Measurements from ENCODE around the gene LCK. TPM values are rescaled to one million over a fixed set of nuclear protein-coding genes. Genes with fewer than 3 reads are reported as not detected.
A peak's percentile ranks its signal among the peaks of the same experiment; 100 is the strongest.

LCK gene
- total and polyA plus RNA-seq, 9 of the 15 experiments (the other 6 are each of a cell fraction or from before 2014, with no cell fraction given) = 0.04 to 0.47 (median 0.13) TPM; not detected in 6

DNA sequence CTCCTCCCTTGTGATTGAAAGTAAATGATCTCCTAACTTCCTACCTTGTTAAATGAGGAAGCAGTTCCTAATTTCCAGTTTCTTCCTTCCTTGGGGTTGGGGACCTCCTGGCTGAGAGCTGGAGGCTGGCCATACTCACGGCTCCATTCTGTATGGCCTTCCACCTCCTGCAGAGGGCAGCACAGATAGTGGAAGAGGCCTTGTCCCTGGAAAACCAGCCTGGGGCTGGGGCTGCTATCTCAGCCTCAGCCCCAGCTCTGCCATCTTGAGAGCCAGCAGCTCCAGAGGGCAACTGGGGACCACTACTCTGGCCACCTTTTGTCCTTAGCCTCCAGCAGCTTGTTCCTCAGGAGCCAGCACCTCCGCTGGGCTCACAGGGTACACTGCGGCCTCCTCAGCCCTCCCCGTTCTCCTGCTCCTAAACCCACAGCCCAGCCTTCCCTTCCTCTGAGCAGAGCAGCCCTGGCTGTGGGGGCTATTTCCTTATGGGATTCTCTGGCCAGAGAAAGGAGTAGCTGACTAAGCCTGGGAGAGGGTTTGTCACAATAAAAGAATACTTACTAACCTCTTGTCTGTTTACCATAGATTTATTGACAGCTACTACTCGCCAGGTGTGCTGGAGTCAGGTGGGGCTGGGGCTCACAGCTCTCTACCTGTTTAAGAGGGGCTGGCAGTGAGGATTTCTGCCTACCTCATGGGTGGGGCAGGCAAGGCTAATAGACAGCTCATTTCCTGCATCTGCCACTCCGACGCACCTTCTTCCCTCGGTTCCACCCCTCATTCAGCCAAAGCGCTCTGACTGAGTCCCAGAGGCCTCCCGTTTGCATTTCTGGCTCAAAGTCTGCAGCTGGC is 35.2 kb upstream of the LCK start:
- CTCF ChIA-PET (ENCODE audit: low intra/inter-chr PET ratio) = interaction anchor here (0.6 to 2.5 kb wide), 7 partner anchors 30 to 198 kb away, joined by 3 to 12 read pairs (median 5); no protein-coding TSS in a partner anchor
- ATAC-seq = peak; percentile 96
- intact Hi-C loops (cut with micrococcal nuclease) = loop anchor here (1.0 to 2.0 kb wide), 2 partner anchors 101 to 198 kb away; no protein-coding TSS in a partner anchor
- Histone ChIP-seq H3K27ac (ENCODE audit: extremely low read depth, low read depth, low read length) (no peak overlapping the region), H3K36me3 (ENCODE audit: control insufficient read depth, insufficient read depth, low read length) (peaks cover 43% of the 10 kb centered on the region; the same call in 2 of the 3 replicates), H3K27me3 (ENCODE audit: control insufficient read depth in 2 of 2, insufficient read depth in 2 of 2, low read length in 2 of 2) (no peaks in the 10 kb centered on the region), H3K79me2 (ENCODE audit: control insufficient read depth, insufficient read depth, low read length) (peaks cover 3% of the 10 kb centered on the region; the same call in 1 of the 3 replicates), H3K4me2 (ENCODE audit: insufficient read depth, low read length) (no peak overlapping the region), H3K9me1 (ENCODE audit: control insufficient read depth, insufficient read depth, low read length) (no peaks in the 10 kb centered on the region), H4K20me1 (replicated peaks; ENCODE audit: control insufficient read depth, insufficient read depth, low read length) (no peaks in the 10 kb centered on the region), H3K9me3 (replicated peaks; ENCODE audit: control insufficient read depth, insufficient read depth, low read depth, low read length) (no peaks in the 10 kb centered on the region), H3K4me3 (no peak overlapping the region), H3K9ac (ENCODE audit: insufficient read depth in 1 of 2, low read depth in 2 of 2, low read length in 2 of 2) (peak overlapping the region in 1 of 2 experiments; percentile 72; a peak in 2 of 4 replicates), H3K4me1 (replicated peaks in 1 of 2; ENCODE audit: control insufficient read depth in 2 of 2, insufficient read depth in 2 of 2, low read length in 2 of 2) (peaks cover 4 to 10% of the 10 kb centered on the region in 2 experiments; a peak in 4 of 5 replicates), H2AFZ (ENCODE audit: low read depth, low read length) (no peak overlapping the region)
- 75% methylated on average over 10 of the region's 10 CpGs for WGBS (ENCODE audit: insufficient coverage, low coverage, missing lambda C conversion rate)
- BruUV-seq (replicated peaks) = no TSS peak
- POLR2A ChIA-PET = interaction anchor here (0.5 to 2.6 kb wide), 23 partner anchors 8 to 178 kb away, joined by 3 to 17 read pairs (median 5); partner anchors contain the start of genes BSDC1, CCDC28B, FAM167B and IQCC
- peak; percentile 72 to 87 (median 79) for DNase-seq (ENCODE audit: extremely low read depth in 1 of 4, low spot score in 3 of 4)
- peak; percentile 94 for FAIRE-seq
- in situ Hi-C loops (cut with MboI) = no loop called here
- TF ChIP-seq, protein P1, sequence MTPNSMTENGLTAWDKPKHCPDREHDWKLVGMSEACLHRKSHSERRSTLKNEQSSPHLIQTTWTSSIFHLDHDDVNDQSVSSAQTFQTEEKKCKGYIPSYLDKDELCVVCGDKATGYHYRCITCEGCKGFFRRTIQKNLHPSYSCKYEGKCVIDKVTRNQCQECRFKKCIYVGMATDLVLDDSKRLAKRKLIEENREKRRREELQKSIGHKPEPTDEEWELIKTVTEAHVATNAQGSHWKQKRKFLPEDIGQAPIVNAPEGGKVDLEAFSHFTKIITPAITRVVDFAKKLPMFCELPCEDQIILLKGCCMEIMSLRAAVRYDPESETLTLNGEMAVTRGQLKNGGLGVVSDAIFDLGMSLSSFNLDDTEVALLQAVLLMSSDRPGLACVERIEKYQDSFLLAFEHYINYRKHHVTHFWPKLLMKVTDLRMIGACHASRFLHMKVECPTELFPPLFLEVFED (CRISPR knock-in tag; conservative IDR thresholded peaks at IDR 0.05) = no peak
- no peak for TF ChIP-seq ZNF780A (CRISPR knock-in tag; IDR thresholded peaks at IDR 0.05)
- no peak for TF ChIP-seq PYGO2 (tag; IDR thresholded peaks at IDR 0.05)
- TF ChIP-seq, protein P2, sequence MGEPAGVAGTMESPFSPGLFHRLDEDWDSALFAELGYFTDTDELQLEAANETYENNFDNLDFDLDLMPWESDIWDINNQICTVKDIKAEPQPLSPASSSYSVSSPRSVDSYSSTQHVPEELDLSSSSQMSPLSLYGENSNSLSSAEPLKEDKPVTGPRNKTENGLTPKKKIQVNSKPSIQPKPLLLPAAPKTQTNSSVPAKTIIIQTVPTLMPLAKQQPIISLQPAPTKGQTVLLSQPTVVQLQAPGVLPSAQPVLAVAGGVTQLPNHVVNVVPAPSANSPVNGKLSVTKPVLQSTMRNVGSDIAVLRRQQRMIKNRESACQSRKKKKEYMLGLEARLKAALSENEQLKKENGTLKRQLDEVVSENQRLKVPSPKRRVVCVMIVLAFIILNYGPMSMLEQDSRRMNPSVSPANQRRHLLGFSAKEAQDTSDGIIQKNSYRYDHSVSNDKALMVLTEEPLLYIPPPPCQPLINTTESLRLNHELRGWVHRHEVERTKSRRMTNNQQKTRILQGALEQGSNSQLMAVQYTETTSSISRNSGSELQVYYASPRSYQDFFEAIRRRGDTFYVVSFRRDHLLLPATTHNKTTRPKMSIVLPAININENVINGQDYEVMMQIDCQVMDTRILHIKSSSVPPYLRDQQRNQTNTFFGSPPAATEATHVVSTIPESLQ (CRISPR knock-in tag; IDR thresholded peaks at IDR 0.05) = no peak
- TF ChIP-seq TOE1 (IDR thresholded peaks at IDR 0.05; ENCODE audit: borderline replicate concordance) = no peak
- TF ChIP-seq TOE1 (CRISPR knock-in tag; IDR thresholded peaks at IDR 0.05; ENCODE audit: borderline replicate concordance, low read depth) = 0 out of 2 replicates have a peak, but pooled peaks have one; percentile 35
- no peak for TF ChIP-seq SMAD1 (IDR thresholded peaks at IDR 0.05; ENCODE audit: low read depth, low read length, partially characterized antibody)
- TF ChIP-seq, protein P3, sequence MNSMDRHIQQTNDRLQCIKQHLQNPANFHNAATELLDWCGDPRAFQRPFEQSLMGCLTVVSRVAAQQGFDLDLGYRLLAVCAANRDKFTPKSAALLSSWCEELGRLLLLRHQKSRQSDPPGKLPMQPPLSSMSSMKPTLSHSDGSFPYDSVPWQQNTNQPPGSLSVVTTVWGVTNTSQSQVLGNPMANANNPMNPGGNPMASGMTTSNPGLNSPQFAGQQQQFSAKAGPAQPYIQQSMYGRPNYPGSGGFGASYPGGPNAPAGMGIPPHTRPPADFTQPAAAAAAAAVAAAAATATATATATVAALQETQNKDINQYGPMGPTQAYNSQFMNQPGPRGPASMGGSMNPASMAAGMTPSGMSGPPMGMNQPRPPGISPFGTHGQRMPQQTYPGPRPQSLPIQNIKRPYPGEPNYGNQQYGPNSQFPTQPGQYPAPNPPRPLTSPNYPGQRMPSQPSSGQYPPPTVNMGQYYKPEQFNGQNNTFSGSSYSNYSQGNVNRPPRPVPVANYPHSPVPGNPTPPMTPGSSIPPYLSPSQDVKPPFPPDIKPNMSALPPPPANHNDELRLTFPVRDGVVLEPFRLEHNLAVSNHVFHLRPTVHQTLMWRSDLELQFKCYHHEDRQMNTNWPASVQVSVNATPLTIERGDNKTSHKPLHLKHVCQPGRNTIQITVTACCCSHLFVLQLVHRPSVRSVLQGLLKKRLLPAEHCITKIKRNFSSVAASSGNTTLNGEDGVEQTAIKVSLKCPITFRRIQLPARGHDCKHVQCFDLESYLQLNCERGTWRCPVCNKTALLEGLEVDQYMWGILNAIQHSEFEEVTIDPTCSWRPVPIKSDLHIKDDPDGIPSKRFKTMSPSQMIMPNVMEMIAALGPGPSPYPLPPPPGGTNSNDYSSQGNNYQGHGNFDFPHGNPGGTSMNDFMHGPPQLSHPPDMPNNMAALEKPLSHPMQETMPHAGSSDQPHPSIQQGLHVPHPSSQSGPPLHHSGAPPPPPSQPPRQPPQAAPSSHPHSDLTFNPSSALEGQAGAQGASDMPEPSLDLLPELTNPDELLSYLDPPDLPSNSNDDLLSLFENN (IDR thresholded peaks at IDR 0.05; ENCODE audit: low read depth in 2 of 2, low read length in 2 of 2) = peak in 1 of 2 experiments; percentile 11; a peak in 1 of 4 replicates
- TF ChIP-seq, protein P4, sequence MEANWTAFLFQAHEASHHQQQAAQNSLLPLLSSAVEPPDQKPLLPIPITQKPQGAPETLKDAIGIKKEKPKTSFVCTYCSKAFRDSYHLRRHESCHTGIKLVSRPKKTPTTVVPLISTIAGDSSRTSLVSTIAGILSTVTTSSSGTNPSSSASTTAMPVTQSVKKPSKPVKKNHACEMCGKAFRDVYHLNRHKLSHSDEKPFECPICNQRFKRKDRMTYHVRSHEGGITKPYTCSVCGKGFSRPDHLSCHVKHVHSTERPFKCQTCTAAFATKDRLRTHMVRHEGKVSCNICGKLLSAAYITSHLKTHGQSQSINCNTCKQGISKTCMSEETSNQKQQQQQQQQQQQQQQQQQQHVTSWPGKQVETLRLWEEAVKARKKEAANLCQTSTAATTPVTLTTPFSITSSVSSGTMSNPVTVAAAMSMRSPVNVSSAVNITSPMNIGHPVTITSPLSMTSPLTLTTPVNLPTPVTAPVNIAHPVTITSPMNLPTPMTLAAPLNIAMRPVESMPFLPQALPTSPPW (CRISPR knock-in tag; IDR thresholded peaks at IDR 0.05) = no peak
- no peak for TF ChIP-seq HCFC1 (IDR thresholded peaks at IDR 0.05; ENCODE audit: low read depth, low read length)
- no peak for TF ChIP-seq HLTF (IDR thresholded peaks at IDR 0.05)

All from K562 (cell line).